ENCODE data around the gene MVK. TPM values are rescaled to one million over a fixed set of nuclear protein-coding genes. Genes with fewer than 3 reads are reported as not detected.

Gene MVK
- total and polyA plus RNA-seq, 12 donors = 10.8 to 194 (median 25.2) TPM

DNA sequence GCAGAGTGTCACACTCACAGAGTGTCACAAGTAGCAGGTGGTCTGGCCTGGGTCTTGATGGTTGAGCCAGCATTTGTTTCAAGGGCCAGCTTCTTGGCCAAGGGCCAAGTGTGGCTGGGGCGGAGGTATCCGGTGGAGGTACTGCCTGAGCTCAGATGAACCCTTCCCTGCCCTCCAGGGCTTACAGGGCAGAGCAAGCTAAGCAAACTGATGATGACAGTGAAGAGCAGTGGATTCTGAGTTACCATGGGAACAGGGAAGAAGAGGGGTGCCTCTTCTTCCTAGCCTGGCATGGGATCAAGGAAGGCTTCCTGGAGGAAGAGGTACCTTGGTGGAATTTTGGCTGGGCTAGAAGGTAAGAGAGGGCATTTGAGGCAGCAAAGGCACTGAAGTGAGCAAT, 35.7 kb downstream of the MVK start:
- DNase-seq = no peak
- no peaks in the 10 kb centered on the region for H3K27me3 ChIP-seq
- 41 to 55% (median 42%) methylated on average over 1 to 2 of the region's 2 CpGs for WGBS, 4 donors
- no peak for TF ChIP-seq POLR2A (IDR thresholded peaks at IDR 0.05)
- intact Hi-C loops (cut with DNase I) = no loop called here
- H3K27ac ChIP-seq = no peak overlapping the region
- H3K4me3 ChIP-seq = no peak overlapping the region
- H3K9me3 ChIP-seq (replicated peaks in 1 of 3) = no peaks in the 10 kb centered on the region
- no peaks in the 10 kb centered on the region for H3K36me3 ChIP-seq (replicated peaks in 1 of 2)
- no peaks in the 10 kb centered on the region for H3K4me1 ChIP-seq (replicated peaks in 1 of 2)

DNA sequence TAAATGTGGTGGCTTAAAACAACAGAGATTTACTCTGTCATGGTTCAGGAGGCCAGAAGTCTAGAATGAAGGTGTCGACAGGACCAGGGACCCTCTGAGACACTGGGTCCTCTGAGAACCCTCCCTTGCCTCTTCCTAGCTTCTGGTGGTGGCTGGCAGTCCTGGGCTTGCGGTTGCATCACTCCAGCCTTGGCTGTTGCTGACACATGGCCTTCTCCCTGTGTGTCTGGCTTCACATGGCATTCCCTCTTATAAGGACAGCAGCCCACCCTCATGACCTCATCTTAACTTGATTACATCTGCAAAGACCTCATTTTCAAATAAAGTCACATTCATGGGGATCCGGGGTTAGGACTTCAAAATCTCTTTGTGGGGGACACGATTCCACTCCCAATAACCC, 36.9 kb downstream of the MVK start:
- Histone ChIP-seq H3K36me3 (replicated peaks in 1 of 2) (no peaks in the 10 kb centered on the region), H3K4me3 (no peak overlapping the region), H3K9me3 (replicated peaks in 1 of 3) (no peaks in the 10 kb centered on the region), H3K27ac (no peak overlapping the region), H3K4me1 (replicated peaks in 1 of 2) (no peaks in the 10 kb centered on the region), H3K27me3 (no peaks in the 10 kb centered on the region)
- WGBS, 4 donors = 81 to 90% (median 87%) methylated on average over 3 to 4 of the region's 4 CpGs
- TF ChIP-seq, protein P1, sequence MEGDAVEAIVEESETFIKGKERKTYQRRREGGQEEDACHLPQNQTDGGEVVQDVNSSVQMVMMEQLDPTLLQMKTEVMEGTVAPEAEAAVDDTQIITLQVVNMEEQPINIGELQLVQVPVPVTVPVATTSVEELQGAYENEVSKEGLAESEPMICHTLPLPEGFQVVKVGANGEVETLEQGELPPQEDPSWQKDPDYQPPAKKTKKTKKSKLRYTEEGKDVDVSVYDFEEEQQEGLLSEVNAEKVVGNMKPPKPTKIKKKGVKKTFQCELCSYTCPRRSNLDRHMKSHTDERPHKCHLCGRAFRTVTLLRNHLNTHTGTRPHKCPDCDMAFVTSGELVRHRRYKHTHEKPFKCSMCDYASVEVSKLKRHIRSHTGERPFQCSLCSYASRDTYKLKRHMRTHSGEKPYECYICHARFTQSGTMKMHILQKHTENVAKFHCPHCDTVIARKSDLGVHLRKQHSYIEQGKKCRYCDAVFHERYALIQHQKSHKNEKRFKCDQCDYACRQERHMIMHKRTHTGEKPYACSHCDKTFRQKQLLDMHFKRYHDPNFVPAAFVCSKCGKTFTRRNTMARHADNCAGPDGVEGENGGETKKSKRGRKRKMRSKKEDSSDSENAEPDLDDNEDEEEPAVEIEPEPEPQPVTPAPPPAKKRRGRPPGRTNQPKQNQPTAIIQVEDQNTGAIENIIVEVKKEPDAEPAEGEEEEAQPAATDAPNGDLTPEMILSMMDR (IDR thresholded peaks at IDR 0.05) = no peak
- no peak for TF ChIP-seq POLR2A (IDR thresholded peaks at IDR 0.05)
- no peak for DNase-seq
- intact Hi-C loops (cut with DNase I) = loop anchor here in 1 of 2 donors (10.0 kb wide), 1 partner anchor 84 kb away; no protein-coding TSS in a partner anchor

DNA sequence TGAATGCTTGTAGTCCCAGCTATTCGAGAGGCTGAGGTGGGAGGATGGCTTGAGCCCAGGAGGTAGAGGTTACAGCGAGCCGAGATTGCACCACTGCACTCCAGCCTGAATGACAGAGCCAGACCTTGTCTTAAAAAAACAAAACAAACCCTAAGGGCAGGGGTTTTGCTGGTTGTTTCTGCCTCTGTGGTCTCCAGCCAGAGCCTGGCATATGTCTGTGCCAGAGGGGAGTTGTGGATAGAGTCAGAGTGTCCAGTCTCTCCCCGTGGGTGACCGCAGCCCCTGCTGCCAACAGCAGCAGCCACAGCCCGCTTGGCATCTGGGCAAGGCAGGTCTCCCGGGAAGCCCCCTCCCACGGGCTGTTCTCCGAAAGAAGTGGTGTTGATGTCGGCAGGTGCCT, 37.6 kb downstream of the MVK start:
- no peaks in the 10 kb centered on the region for H3K9me3 ChIP-seq (replicated peaks in 1 of 3)
- intact Hi-C loops (cut with DNase I) = loop anchor here in 1 of 2 donors (10.0 kb wide), 1 partner anchor 84 kb away; no protein-coding TSS in a partner anchor
- H3K27me3 ChIP-seq = no peaks in the 10 kb centered on the region
- TF ChIP-seq, protein P1 (IDR thresholded peaks at IDR 0.05) = no peak
- no peak for TF ChIP-seq POLR2A (IDR thresholded peaks at IDR 0.05)
- no peak overlapping the region for H3K4me3 ChIP-seq
- no peaks in the 10 kb centered on the region for H3K4me1 ChIP-seq (replicated peaks in 1 of 2)
- WGBS, 4 donors = 50 to 68% (median 67%) methylated on average over 3 to 10 of the region's 10 CpGs
- no peaks in the 10 kb centered on the region for H3K36me3 ChIP-seq (replicated peaks in 1 of 2)
- DNase-seq = no peak
- H3K27ac ChIP-seq = no peak overlapping the region

- Histone ChIP-seq H3K9me3 (replicated peaks in 1 of 3) (no peaks in the 10 kb centered on the region), H3K4me3 (no peak overlapping the region), H3K4me1 (replicated peaks in 1 of 2) (no peaks in the 10 kb centered on the region), H3K36me3 (replicated peaks in 1 of 2) (no peaks in the 10 kb centered on the region), H3K27me3 (no peaks in the 10 kb centered on the region), H3K27ac (no peak overlapping the region)
- 82 to 88% (median 86%) methylated on average over 2 to 3 of the region's 3 CpGs for WGBS, 4 donors
- intact Hi-C loops (cut with DNase I) = loop anchor here in 1 of 2 donors (10.0 kb wide), 1 partner anchor 83 kb away; no protein-coding TSS in a partner anchor
- no peak for DNase-seq
- no peak for TF ChIP-seq POLR2A (IDR thresholded peaks at IDR 0.05)
- TF ChIP-seq, protein P1 (IDR thresholded peaks at IDR 0.05) = no peak
These were observed 38.4 kb downstream of the MVK start for GRCh38 chr12:109612003-109612402.

GRCh38 chr12:109612975-109613502, 39.4 kb downstream of the MVK start:
- TF ChIP-seq, protein P1 (IDR thresholded peaks at IDR 0.05) = peak in 2 of 6 experiments; percentile 4 to 6
- no peak for TF ChIP-seq POLR2A (IDR thresholded peaks at IDR 0.05)
- no peak overlapping the region for H3K4me3 ChIP-seq
- 62 to 67% (median 65%) methylated on average over 1 to 5 of the region's 5 CpGs for WGBS, 4 donors
- no peak for DNase-seq
- no peaks in the 10 kb centered on the region for H3K27me3 ChIP-seq
- H3K4me1 ChIP-seq (replicated peaks in 1 of 2) = no peaks in the 10 kb centered on the region
- intact Hi-C loops (cut with DNase I) = loop anchor here in 1 of 2 donors (10.0 kb wide), 1 partner anchor 82 kb away; no protein-coding TSS in a partner anchor
- no peaks in the 10 kb centered on the region for H3K9me3 ChIP-seq (replicated peaks in 1 of 3)
- H3K27ac ChIP-seq = no peak overlapping the region
- no peaks in the 10 kb centered on the region for H3K36me3 ChIP-seq (replicated peaks in 1 of 2)

Data from adrenal gland (tissue), 12 donors.